MCF 10A (cell line): ENCODE measurements around the gene EXOC4. TPM values are rescaled to one million over a fixed set of nuclear protein-coding genes. Genes with fewer than 3 reads are reported as not detected.

ENCODE experiments used
- BruUV-seq: library from RNA; stranded (reverse); fragments of 400-500 nt; replicated peaks from 2 replicates; lab custom pipeline; 2021; lab: Mats Ljungman, UMichigan
- CTCF ChIA-PET: fragments of 300-600 bp; sonication (Branson Sonifier 250); formaldehyde crosslinking; extraction: SDS; loops from one replicate; lab custom pipeline; 2021; ENCODE audit warnings: antibody characterized with exemption, inconsistent platforms; lab: Yijun Ruan, JAX
- POLR2A ChIA-PET: fragments of 300-600, 350-650 bp; sonication (Branson Sonifier 250); formaldehyde crosslinking; extraction: SDS; loops from one replicate; lab custom pipeline; 2020; ENCODE audit warnings: antibody characterized with exemption, inconsistent platforms; lab: Yijun Ruan, JAX
- DNase-seq: peaks from one replicate; pipeline ENCODE4 v3.0.0-alpha.2; 2018; ENCODE audit not compliant: unreplicated experiment
- H3K27ac Mint-ChIP-seq: one replicate; pipeline ENCODE4 v1.8.0; 2022; ENCODE audit warnings: mild to moderate bottlenecking, low read depth, mixed read lengths; ENCODE audit not compliant: unreplicated experiment
- H3K27me3 Mint-ChIP-seq: one replicate; pipeline ENCODE4 v1.8.0; 2022; ENCODE audit warnings: mixed read lengths; ENCODE audit not compliant: insufficient read depth, unreplicated experiment
- H3K36me3 Mint-ChIP-seq: one replicate; pipeline ENCODE4 v1.8.0; 2022; ENCODE audit warnings: mild to moderate bottlenecking, moderate library complexity, mixed read lengths; ENCODE audit not compliant: insufficient read depth, unreplicated experiment
- H3K4me1 Mint-ChIP-seq: one replicate; pipeline ENCODE4 v1.8.0; 2022; ENCODE audit warnings: mixed read lengths; ENCODE audit not compliant: insufficient read depth, unreplicated experiment
- H3K4me3 Mint-ChIP-seq: one replicate; pipeline ENCODE4 v1.8.0; 2022; ENCODE audit warnings: mild to moderate bottlenecking, moderate library complexity, mixed read lengths; ENCODE audit not compliant: unreplicated experiment
- H3K9me3 Mint-ChIP-seq: one replicate; pipeline ENCODE4 v1.8.0; 2022; ENCODE audit warnings: mixed read lengths; ENCODE audit not compliant: unreplicated experiment
- CTCF ChIP-seq: fragments of 200-600 bp; IDR thresholded peaks from one replicate; pipeline ENCODE4 v1.8.0; 2022; ENCODE audit warnings: antibody characterized with exemption, mild to moderate bottlenecking; ENCODE audit not compliant: unreplicated experiment
- intact Hi-C: fragments of 100-400 bp; cut with micrococcal nuclease; formaldehyde crosslinking; loops from 2 replicates; pipeline ENCODE4 v1.14.1; 2022
- total RNA-seq: library from RNA; stranded (reverse); gene quantifications from 2 replicates; pipeline ENCODE4 v1.2.3, GENCODE V29; 2022

The EXOC4 gene
- total RNA-seq, 1 experiment from 2014 or later = 105 TPM

- no peaks in the 10 kb centered on the region for H3K9me3 Mint-ChIP-seq
- BruUV-seq = no TSS peak
- no peaks in the 10 kb centered on the region for H3K36me3 Mint-ChIP-seq
- intact Hi-C loops = no loop called here
- no peak for TF ChIP-seq CTCF
- ChIA-PET POLR2A (interaction anchor here (0.8 kb wide), 1 partner anchor 8 kb away, joined by 3 read pairs; no protein-coding TSS in a partner anchor), CTCF (no interaction called here)
- H3K27me3 Mint-ChIP-seq = no peaks in the 10 kb centered on the region
- peaks cover 18% of the 10 kb centered on the region for H3K4me1 Mint-ChIP-seq
- no peak overlapping the region for H3K4me3 Mint-ChIP-seq
- H3K27ac Mint-ChIP-seq = no peak overlapping the region
- DNase-seq = no peak
These were observed 450.1 kb downstream of the EXOC4 start for GRCh38 chr7:133702960-133703359.

GRCh38 chr7:133703547-133703946 lies 450.7 kb downstream of the EXOC4 start:
- CTCF ChIA-PET = no interaction called here
- Mint-ChIP-seq H3K9me3 (no peaks in the 10 kb centered on the region), H3K27me3 (no peaks in the 10 kb centered on the region), H3K4me1 (peaks cover 18% of the 10 kb centered on the region), H3K36me3 (no peaks in the 10 kb centered on the region), H3K27ac (no peak overlapping the region), H3K4me3 (no peak overlapping the region)
- POLR2A ChIA-PET = interaction anchor here (0.7 to 0.8 kb wide), 2 partner anchors 9 to 1661 kb away, joined by 3 read pairs; no protein-coding TSS in a partner anchor
- BruUV-seq = no TSS peak
- intact Hi-C loops = no loop called here
- TF ChIP-seq CTCF = no peak
- DNase-seq = no peak

DNA sequence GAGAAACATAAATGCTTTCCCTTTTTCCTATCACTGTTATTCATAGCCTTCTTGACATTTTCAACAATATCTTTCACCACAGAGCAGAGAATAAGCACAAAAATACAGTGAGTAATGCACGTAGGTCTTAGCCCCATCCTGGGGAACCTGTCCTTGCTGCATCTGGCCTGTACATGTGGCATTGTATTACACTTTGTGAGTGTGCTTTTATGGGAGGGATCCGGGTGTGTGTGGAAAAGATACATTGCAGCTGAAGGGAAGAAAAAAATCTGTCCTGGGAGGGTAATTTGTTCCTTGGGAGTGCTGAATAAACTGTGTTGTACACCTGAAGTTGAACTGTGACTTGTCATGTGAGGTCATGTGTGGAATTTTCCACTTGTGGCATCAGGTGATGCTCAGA lies 451.6 kb downstream of the EXOC4 start:
- Mint-ChIP-seq H3K9me3 (no peaks in the 10 kb centered on the region), H3K4me3 (no peak overlapping the region), H3K27ac (peak overlapping the region; percentile 68), H3K27me3 (no peaks in the 10 kb centered on the region), H3K4me1 (peaks cover 24% of the 10 kb centered on the region), H3K36me3 (no peaks in the 10 kb centered on the region)
- CTCF ChIA-PET = no interaction called here
- no TSS peak for BruUV-seq
- intact Hi-C loops = no loop called here
- DNase-seq = no peak
- POLR2A ChIA-PET = interaction anchor here (0.7 to 1.3 kb wide), 4 partner anchors 9 to 1662 kb away, joined by 3 read pairs; no protein-coding TSS in a partner anchor
- TF ChIP-seq CTCF = no peak

DNA sequence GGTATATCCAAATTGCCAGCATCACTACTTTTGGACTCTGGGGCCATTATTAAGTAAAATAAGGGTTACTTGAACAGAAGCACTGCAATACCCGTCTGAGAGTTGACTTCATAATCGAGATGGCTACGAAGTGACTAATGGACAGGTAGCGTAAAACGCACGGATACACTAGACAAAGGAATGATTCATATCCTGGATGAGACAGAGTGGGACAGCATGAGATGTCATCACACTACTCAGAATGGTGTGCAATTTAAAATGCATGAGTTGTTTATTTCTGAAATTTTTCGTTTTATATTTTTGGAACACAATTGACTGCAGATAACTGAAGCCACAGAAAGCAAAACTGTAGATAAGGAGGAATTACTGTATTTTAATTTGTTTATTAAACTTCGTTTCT lies 452.7 kb downstream of the EXOC4 start:
- Mint-ChIP-seq H3K27ac (peak overlapping the region; percentile 68), H3K27me3 (no peaks in the 10 kb centered on the region), H3K4me1 (peaks cover 24% of the 10 kb centered on the region), H3K4me3 (no peak overlapping the region), H3K9me3 (no peaks in the 10 kb centered on the region), H3K36me3 (no peaks in the 10 kb centered on the region)
- no TSS peak for BruUV-seq
- intact Hi-C loops = no loop called here
- TF ChIP-seq CTCF = no peak
- ChIA-PET CTCF (no interaction called here), POLR2A (no interaction called here)
- peak; percentile 90 for DNase-seq
